HG03457 (cell line): Measurements from ENCODE around the gene CDV3.

ENCODE experiments used
- ATAC-seq: cut with Tn5 transposase; IDR thresholded peaks from one replicate; pipeline ENCODE4 v1.9.1; 2021; ENCODE audit warnings: moderate number of reproducible peaks; ENCODE audit not compliant: unreplicated experiment

Gene CDV3

GRCh38 chr3:133599280-133599679, 25.8 kb downstream of the CDV3 start:
- no peak for ATAC-seq

GRCh38 chr3:133600572-133601081, 27.1 kb downstream of the CDV3 start:
- no peak for ATAC-seq

DNA sequence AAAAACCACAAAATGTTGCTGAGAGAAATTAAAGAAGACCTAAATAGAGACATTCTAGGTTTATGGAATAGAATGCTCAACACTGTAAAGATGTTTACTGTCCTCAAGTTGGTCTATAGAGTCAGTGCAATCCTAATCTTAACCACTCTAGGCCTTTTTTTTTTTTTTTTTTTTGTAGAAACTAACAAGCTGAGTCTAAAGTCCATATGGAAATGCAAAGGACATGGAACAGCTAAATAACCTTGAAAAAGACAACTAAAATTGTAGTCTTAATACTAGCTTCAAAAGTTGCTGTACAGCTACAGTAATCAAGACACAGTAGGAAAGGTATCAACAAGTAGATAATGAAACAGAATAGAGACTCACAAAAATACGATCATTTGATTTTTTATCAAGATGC, 32.9 kb downstream of the CDV3 start:
- no peak for ATAC-seq

GRCh38 chr3:133606902-133607301, 33.4 kb downstream of the CDV3 start:
- ATAC-seq = no peak

DNA sequence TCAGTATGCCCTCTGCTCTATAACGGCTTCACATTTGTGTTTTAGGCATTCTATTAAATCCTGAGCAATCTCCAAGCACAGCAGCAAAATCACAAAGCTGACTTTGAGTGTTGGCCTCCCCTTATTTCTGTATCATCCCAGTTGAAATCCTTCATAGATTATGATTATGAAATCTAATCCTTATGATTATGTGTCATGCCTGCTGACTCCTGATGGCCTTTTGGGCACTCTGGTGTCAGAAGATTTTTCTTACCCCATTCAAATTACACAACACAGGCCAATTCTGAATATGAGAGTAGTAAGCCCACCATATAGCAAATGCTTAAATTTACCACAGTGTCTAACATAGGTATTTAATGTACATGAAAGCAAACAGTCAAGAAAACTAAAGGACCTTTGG, 34.3 kb downstream of the CDV3 start:
- ATAC-seq = no peak

DNA sequence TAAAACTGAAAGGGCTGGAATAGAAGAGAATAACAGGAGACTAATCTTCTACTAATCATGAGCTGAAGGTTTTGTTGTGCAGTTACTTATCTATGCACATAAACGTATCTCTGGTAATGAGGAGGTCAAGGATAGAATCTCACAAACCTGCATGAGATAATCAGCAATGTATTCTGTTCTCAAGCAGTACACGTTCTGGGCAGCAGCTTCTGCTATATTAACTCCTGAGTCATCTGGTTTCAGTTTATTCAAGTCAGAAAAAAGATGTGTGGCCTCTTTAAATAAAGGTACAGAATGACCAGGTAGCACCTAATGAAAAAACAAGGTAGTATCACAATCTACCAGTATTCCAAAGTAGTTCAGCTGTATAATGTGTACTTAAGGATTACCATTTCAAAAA, 34.9 kb downstream of the CDV3 start:
- no peak for ATAC-seq

DNA sequence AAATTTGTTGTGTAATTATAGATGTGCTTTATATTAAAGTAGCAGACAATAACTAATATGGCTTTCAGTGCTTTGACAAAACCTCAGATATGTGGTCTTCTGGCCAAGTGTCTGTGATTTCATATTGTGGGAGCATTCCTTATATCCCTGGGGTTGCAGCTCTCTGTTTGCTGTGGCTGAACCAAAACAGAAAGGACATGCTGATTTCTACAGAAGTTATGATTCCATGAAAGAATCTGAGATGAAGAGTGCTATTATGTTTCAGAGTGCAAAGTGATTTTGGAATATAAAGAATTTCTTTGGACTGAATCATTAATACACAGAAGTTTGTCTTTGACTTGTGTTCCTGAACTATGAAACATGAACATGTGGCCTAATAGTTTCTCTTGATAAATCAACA, 36.5 kb downstream of the CDV3 start:
- ATAC-seq = no peak

DNA sequence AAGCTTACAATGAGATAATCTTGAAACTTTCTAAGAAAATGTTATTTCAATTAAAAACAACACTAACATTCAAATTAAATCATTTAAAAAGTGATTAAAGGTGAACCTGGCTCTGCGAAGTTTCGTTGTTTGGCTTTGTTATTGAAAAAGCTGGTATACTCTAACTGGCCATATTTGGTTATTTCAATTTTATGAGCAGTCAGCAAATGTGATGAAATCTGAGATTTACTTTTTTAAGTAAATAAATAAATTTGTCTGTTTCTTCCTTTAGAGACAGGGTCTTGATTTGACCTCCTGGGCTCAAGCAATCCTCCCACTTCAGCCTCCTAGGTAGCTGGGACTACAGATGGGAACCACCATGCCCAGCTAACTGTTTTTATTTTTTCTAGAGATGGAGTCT, 38.0 kb downstream of the CDV3 start:
- no peak for ATAC-seq

GRCh38 chr3:133620066-133620784, 46.7 kb downstream of the CDV3 start:
- ATAC-seq = peak; percentile 98

DNA sequence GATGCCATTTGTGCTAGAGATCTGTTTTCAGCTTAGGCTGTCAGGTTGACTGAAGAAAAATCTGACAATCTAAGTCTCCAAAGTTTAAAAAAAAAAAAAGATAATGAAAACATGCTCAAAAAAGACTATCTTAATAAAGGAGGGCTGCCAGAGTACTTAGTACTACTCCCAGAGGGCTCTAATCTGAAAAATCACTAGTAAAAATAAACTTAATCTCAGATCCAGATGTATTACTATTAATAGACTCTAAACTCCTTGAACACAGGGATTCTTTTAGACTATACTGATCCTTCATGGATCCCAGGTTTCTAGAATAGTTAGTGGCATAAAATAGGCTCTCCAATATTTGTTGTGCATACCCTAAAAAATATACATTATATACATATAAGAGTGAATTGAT, 54.3 kb downstream of the CDV3 start:
- no peak for ATAC-seq

- no peak for ATAC-seq
Measured at GRCh38 chr3:133629146-133629545, 55.7 kb downstream of the CDV3 start.

GRCh38 chr3:133633439-133633838, 60.0 kb downstream of the CDV3 start:
- ATAC-seq = no peak
